A549 (cell line): ENCODE results near the gene LCN15.

Experiments used
- CHD2 ChIP-seq: fragments of 150-350 bp; IDR thresholded peaks from 2 replicates; pipeline ENCODE4 v1.6.1; 2014; ENCODE audit warnings: low read length; ENCODE audit not compliant: partially characterized antibody
- FOSL2 ChIP-seq, 2 experiments: fragments of 450-650 bp in 1 of 2; fragments of >200 bp in 1 of 2; sonication (Bioruptor Twin) in 1 of 2; formaldehyde crosslinking; IDR thresholded peaks; 2 replicates each; pipeline versions ENCODE4 v1.5.0 to v1.6.1; 2016 to 2020; ENCODE audit warnings: mild to moderate bottlenecking in 1 of 2, moderate library complexity in 1 of 2
- HDAC2 ChIP-seq: fragments of 200-600 bp; sonication (generic); IDR thresholded peaks from 2 replicates; pipeline ENCODE4 v1.6.1; 2016
- KDM1A ChIP-seq: fragments of 200-600 bp; sonication (generic); IDR thresholded peaks from 2 replicates; pipeline ENCODE4 v1.6.1; 2016; ENCODE audit warnings: low read depth, mild to moderate bottlenecking
- MYC ChIP-seq: IDR thresholded peaks from 2 replicates; pipeline ENCODE4 v1.6.1; 2012; ENCODE audit warnings: mild to moderate bottlenecking, inconsistent platforms, low read length, improper control_type of control experiment, borderline replicate concordance
- POLR2A ChIP-seq: IDR thresholded peaks from 2 replicates; pipeline ENCODE4 v1.6.1; 2012; ENCODE audit warnings: mild to moderate bottlenecking, low read length
- SREBF2 ChIP-seq: fragments of 450-650 bp; IDR thresholded peaks from 2 replicates; pipeline ENCODE4 v1.6.1; 2014; ENCODE audit warnings: mild to moderate bottlenecking, moderate library complexity
- TF ChIP-seq, protein P1 (sequence below): fragments of >200 bp; sonication (Bioruptor Twin); formaldehyde crosslinking; IDR thresholded peaks from 3 replicates; pipeline ENCODE4 v1.5.1; 2016
- TF ChIP-seq, protein P2 (sequence below): IDR thresholded peaks from 2 replicates; pipeline ENCODE4 v1.6.1; 2012

DNA sequence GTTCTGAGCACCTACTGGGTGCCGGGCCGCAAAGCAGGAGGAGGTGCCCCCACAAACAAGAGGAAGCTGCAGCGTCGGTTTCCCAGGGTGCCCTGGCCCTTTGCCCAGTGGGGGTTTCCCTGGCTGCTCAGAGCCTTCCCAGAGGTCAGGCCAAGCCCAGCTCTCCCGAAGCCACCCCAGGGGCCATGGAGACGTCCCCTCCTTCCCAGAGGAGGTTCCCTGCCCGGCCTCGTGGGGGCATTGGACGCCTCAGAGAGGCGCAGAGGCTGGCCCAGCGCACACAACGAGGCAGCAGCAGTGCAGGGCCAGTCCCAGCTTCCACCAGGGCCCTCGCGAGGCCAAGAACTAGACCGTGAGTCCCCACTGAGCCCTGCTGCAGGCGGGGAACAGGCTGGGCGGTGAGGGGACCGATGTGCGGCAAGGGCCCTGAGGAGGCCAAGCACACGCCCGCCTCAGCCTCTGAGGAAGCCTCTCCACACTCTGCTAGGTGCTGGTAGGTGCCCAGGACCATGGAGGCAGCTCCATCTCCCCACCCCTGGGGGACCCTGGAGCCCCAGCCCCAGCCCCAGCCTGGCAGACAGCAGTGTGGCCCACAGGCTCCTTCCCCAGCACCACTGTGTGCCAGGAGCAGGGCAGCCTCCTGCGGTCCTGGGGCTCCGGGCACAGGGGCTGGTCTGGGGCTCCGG lies 45.0 kb downstream of the LCN15 start:
- TF ChIP-seq HDAC2 (no peak), FOSL2 (IDR thresholded peaks at IDR 0.05) (no peak), FOSL2 (CRISPR knock-in tag; IDR thresholded peaks at IDR 0.05) (no peak), MYC (no peak), CHD2 (no peak), POLR2A (no peak), SREBF2 (no peak), KDM1A (no peak)
- TF ChIP-seq, protein P1, sequence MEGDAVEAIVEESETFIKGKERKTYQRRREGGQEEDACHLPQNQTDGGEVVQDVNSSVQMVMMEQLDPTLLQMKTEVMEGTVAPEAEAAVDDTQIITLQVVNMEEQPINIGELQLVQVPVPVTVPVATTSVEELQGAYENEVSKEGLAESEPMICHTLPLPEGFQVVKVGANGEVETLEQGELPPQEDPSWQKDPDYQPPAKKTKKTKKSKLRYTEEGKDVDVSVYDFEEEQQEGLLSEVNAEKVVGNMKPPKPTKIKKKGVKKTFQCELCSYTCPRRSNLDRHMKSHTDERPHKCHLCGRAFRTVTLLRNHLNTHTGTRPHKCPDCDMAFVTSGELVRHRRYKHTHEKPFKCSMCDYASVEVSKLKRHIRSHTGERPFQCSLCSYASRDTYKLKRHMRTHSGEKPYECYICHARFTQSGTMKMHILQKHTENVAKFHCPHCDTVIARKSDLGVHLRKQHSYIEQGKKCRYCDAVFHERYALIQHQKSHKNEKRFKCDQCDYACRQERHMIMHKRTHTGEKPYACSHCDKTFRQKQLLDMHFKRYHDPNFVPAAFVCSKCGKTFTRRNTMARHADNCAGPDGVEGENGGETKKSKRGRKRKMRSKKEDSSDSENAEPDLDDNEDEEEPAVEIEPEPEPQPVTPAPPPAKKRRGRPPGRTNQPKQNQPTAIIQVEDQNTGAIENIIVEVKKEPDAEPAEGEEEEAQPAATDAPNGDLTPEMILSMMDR: no peak
- TF ChIP-seq, protein P2, sequence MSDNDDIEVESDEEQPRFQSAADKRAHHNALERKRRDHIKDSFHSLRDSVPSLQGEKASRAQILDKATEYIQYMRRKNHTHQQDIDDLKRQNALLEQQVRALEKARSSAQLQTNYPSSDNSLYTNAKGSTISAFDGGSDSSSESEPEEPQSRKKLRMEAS: no peak
